ENCODE measurements around the gene TKT. TPM values are rescaled to one million over a fixed set of nuclear protein-coding genes. Genes with fewer than 3 reads are reported as not detected.

TKT gene
- total and polyA plus RNA-seq, 2 experiments from 2014 or later, result 584 to 1,411 TPM

DNA sequence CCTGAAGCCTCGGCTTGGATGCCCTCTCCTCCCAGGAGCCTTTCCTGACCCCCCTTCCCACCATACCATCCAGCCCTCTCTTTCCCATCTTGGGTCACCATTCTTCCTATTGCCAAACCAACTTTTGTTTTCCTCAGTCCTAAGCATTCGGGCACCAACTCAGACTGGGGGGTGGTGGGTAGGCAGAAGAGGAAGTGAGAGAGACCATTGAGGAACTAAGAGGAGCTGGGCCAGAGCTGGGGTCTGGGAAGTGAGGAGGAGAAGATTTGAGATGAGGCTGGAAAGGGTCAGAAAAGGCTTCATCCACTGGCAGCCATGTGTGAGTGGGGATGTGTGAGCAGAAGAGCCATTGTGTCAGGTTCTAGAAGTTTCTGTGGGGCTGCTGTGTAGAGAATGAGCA is 37.7 kb downstream of the TKT start (continued):
- TF ChIP-seq, protein P1, sequence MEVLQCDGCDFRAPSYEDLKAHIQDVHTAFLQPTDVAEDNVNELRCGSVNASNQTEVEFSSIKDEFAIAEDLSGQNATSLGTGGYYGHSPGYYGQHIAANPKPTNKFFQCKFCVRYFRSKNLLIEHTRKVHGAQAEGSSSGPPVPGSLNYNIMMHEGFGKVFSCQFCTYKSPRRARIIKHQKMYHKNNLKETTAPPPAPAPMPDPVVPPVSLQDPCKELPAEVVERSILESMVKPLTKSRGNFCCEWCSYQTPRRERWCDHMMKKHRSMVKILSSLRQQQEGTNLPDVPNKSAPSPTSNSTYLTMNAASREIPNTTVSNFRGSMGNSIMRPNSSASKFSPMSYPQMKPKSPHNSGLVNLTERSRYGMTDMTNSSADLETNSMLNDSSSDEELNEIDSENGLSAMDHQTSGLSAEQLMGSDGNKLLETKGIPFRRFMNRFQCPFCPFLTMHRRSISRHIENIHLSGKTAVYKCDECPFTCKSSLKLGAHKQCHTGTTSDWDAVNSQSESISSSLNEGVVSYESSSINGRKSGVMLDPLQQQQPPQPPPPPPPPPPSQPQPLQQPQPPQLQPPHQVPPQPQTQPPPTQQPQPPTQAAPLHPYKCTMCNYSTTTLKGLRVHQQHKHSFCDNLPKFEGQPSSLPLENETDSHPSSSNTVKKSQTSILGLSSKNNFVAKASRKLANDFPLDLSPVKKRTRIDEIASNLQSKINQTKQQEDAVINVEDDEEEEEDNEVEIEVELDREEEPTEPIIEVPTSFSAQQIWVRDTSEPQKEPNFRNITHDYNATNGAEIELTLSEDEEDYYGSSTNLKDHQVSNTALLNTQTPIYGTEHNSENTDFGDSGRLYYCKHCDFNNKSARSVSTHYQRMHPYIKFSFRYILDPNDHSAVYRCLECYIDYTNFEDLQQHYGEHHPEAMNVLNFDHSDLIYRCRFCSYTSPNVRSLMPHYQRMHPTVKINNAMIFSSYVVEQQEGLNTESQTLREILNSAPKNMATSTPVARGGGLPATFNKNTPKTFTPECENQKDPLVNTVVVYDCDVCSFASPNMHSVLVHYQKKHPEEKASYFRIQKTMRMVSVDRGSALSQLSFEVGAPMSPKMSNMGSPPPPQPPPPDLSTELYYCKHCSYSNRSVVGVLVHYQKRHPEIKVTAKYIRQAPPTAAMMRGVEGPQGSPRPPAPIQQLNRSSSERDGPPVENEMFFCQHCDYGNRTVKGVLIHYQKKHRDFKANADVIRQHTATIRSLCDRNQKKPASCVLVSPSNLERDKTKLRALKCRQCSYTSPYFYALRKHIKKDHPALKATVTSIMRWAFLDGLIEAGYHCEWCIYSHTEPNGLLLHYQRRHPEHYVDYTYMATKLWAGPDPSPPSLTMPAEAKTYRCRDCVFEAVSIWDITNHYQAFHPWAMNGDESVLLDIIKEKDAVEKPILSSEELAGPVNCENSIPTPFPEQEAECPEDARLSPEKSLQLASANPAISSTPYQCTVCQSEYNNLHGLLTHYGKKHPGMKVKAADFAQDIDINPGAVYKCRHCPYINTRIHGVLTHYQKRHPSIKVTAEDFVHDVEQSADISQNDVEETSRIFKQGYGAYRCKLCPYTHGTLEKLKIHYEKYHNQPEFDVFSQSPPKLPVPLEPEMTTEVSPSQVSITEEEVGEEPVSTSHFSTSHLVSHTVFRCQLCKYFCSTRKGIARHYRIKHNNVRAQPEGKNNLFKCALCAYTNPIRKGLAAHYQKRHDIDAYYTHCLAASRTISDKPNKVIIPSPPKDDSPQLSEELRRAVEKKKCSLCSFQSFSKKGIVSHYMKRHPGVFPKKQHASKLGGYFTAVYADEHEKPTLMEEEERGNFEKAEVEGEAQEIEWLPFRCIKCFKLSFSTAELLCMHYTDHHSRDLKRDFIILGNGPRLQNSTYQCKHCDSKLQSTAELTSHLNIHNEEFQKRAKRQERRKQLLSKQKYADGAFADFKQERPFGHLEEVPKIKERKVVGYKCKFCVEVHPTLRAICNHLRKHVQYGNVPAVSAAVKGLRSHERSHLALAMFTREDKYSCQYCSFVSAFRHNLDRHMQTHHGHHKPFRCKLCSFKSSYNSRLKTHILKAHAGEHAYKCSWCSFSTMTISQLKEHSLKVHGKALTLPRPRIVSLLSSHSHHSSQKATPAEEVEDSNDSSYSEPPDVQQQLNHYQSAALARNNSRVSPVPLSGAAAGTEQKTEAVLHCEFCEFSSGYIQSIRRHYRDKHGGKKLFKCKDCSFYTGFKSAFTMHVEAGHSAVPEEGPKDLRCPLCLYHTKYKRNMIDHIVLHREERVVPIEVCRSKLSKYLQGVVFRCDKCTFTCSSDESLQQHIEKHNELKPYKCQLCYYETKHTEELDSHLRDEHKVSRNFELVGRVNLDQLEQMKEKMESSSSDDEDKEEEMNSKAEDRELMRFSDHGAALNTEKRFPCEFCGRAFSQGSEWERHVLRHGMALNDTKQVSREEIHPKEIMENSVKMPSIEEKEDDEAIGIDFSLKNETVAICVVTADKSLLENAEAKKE (CRISPR knock-in tag; IDR thresholded peaks at IDR 0.05), result no peak
- TF ChIP-seq NANOG (IDR thresholded peaks at IDR 0.05; ENCODE audit: borderline replicate concordance), result no peak

DNA sequence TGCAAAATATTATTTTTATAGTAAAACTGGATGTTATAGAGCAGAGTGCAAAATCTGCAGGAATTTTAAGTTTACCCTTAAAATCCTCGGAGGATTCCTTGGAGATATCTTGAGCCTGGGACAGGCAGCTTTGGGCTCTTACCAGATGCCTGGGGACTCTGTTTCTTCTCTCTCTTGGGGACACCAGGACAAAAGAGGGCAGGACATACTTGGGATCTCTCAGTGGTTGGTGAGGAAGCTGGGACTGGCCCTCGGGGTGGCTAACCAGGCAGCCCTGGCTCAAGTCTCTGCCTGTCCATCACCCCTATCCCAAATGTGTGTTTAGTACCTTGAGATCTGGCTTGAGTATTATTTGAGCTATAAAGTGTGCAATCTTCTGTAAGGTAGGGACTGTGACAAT is 38.6 kb downstream of the TKT start:
- H3F3A ChIP-seq (replicated peaks; ENCODE audit: low read depth), result peaks cover 16% of the 10 kb centered on the region; the same call in 1 of the 2 replicates
- no peak for ATAC-seq
- peaks cover 10% of the 10 kb centered on the region; the same call in 2 of the 3 replicates for H3K36me3 Mint-ChIP-seq (ENCODE audit: low read depth)
- H3K27ac ChIP-seq (ENCODE audit: low read depth), result no peak overlapping the region
- H3K36me3 ChIP-seq (ENCODE audit: insufficient read depth), result no peaks in the 10 kb centered on the region
- H3K4me3 ChIP-seq, result no peak overlapping the region
- no peaks in the 10 kb centered on the region for H3K4me1 ChIP-seq (ENCODE audit: insufficient read depth)
- no peak overlapping the region for H3K27ac Mint-ChIP-seq
- H2AFZ ChIP-seq, result no peak overlapping the region
- H3K9me2 ChIP-seq (ENCODE audit: insufficient read depth), result no peaks in the 10 kb centered on the region
- no peaks in the 10 kb centered on the region for H3K79me2 ChIP-seq (replicated peaks; ENCODE audit: insufficient read depth)
- no peaks in the 10 kb centered on the region; the same call in 2 of the 3 replicates for H3K4me1 Mint-ChIP-seq
- 0 out of 3 replicates have a peak, but pooled peaks cover 3% of the 10 kb centered on the region for H3K9me3 Mint-ChIP-seq
- H3K4me2 ChIP-seq, result no peak overlapping the region
- DNase-seq (ENCODE audit: low spot score), result no peak
- H3K4me3 Mint-ChIP-seq, result no peak overlapping the region
- no peaks in the 10 kb centered on the region for H4K20me1 ChIP-seq (replicated peaks; ENCODE audit: insufficient read depth)
- H3K27me3 ChIP-seq (ENCODE audit: insufficient read depth), result no peaks in the 10 kb centered on the region
- H3K27me3 Mint-ChIP-seq (ENCODE audit: insufficient read depth, low read depth, poor library complexity), result peaks cover 43% of the 10 kb centered on the region
- no peak for TF ChIP-seq STAT1 (IDR thresholded peaks at IDR 0.05; ENCODE audit: unreplicated experiment)
- no peak for TF ChIP-seq EZH2 (IDR thresholded peaks at IDR 0.05; ENCODE audit: low read depth, unreplicated experiment)
- TF ChIP-seq JUNB (IDR thresholded peaks at IDR 0.05; ENCODE audit: unreplicated experiment), result no peak
- TF ChIP-seq POLR2AphosphoS5 (IDR thresholded peaks at IDR 0.05; ENCODE audit: low read depth), result no peak
- TF ChIP-seq ZNF331 (CRISPR knock-in tag; IDR thresholded peaks at IDR 0.05; ENCODE audit: low read depth), result no peak
- TF ChIP-seq, protein P1 (CRISPR knock-in tag; IDR thresholded peaks at IDR 0.05), result no peak
- no peak for TF ChIP-seq NANOG (IDR thresholded peaks at IDR 0.05; ENCODE audit: borderline replicate concordance)
- no peak for TF ChIP-seq EZH2phosphoT487 (IDR thresholded peaks at IDR 0.05; ENCODE audit: unreplicated experiment)
